GM23338 (cell line): ENCODE data around the gene TSC22D1. TPM values are rescaled to one million over a fixed set of nuclear protein-coding genes. Genes with fewer than 3 reads are reported as not detected.
A peak's percentile ranks its signal among the peaks of the same experiment; 100 is the strongest.

ENCODE experiments used
- ATAC-seq: fragments of 200-7000 bp; cut with Tn5 transposase; 3 replicates; pipeline ENCODE4 v1.9.1; 2020
- DNase-seq: peaks from one replicate; pipeline ENCODE4 v3.0.0-alpha.2; 2015; ENCODE audit warnings: low spot score
- H2AFZ ChIP-seq: fragments of 200-600 bp; sonication (generic); 2 replicates; pipeline ENCODE4 v1.8.0; 2016; ENCODE audit warnings: antibody characterized with exemption, mild to moderate bottlenecking, moderate library complexity
- H3F3A ChIP-seq: fragments of 200-600 bp; sonication (generic); replicated peaks from 2 replicates; pipeline ENCODE4 v1.8.0; 2017; ENCODE audit warnings: antibody characterized with exemption, mixed run types, low read depth
- H3K27ac ChIP-seq: fragments of 200-600 bp; sonication (generic); 2 replicates; pipeline ENCODE4 v1.6.1; 2016; ENCODE audit warnings: low read depth
- H3K27me3 ChIP-seq: fragments of 200-600 bp; sonication (generic); 2 replicates; pipeline ENCODE4 v1.8.0; 2016; ENCODE audit warnings: mild to moderate bottlenecking, mixed run types, moderate library complexity; ENCODE audit not compliant: insufficient read depth
- H3K36me3 ChIP-seq: fragments of 200-600 bp; sonication (generic); 2 replicates; pipeline ENCODE4 v1.8.0; 2016; ENCODE audit warnings: mild to moderate bottlenecking; ENCODE audit not compliant: insufficient read depth
- H3K4me1 ChIP-seq: fragments of 200-600 bp; sonication (generic); 2 replicates; pipeline ENCODE4 v1.8.0; 2016; ENCODE audit warnings: mild to moderate bottlenecking, moderate library complexity; ENCODE audit not compliant: insufficient read depth
- H3K4me2 ChIP-seq: fragments of 200-600 bp; sonication (generic); 2 replicates; pipeline ENCODE4 v1.7.1; 2017; ENCODE audit warnings: mixed run types
- H3K4me3 ChIP-seq: fragments of 200-600 bp; sonication (generic); 2 replicates; pipeline ENCODE4 v1.6.1; 2016; ENCODE audit warnings: mixed run types
- H3K79me2 ChIP-seq: fragments of 200-600 bp; sonication (generic); replicated peaks from 2 replicates; pipeline ENCODE4 v1.8.0; 2017; ENCODE audit warnings: mild to moderate bottlenecking; ENCODE audit not compliant: insufficient read depth
- H3K9me2 ChIP-seq: fragments of 200-600 bp; sonication (generic); 2 replicates; pipeline ENCODE4 v1.8.0; 2017; ENCODE audit not compliant: insufficient read depth
- H4K20me1 ChIP-seq: fragments of 200-600 bp; sonication (generic); replicated peaks from 2 replicates; pipeline ENCODE4 v1.8.0; 2017; ENCODE audit warnings: mild to moderate bottlenecking; ENCODE audit not compliant: insufficient read depth
- H3K27ac Mint-ChIP-seq: 2 replicates; pipeline ENCODE4 v1.8.0; 2020; ENCODE audit warnings: inconsistent platforms, mild to moderate bottlenecking, moderate library complexity, mixed read lengths
- H3K27me3 Mint-ChIP-seq: 3 replicates; pipeline ENCODE4 v1.8.0; 2022; ENCODE audit warnings: low read depth, mild to moderate bottlenecking, moderate library complexity, mixed read lengths, inconsistent platforms; ENCODE audit not compliant: insufficient read depth, poor library complexity
- H3K36me3 Mint-ChIP-seq: 3 replicates; pipeline ENCODE4 v1.8.0; 2021; ENCODE audit warnings: low read depth, mild to moderate bottlenecking, inconsistent platforms, moderate library complexity, mixed read lengths
- H3K4me1 Mint-ChIP-seq: 3 replicates; pipeline ENCODE4 v1.8.0; 2020; ENCODE audit warnings: mild to moderate bottlenecking, inconsistent platforms, mixed read lengths
- H3K4me3 Mint-ChIP-seq: 3 replicates; pipeline ENCODE4 v1.8.0; 2021; ENCODE audit warnings: moderate library complexity, mild to moderate bottlenecking, inconsistent platforms, mixed read lengths
- H3K9me3 Mint-ChIP-seq: 3 replicates; pipeline ENCODE4 v1.8.0; 2020; ENCODE audit warnings: moderate library complexity, mild to moderate bottlenecking, inconsistent platforms, mixed read lengths
- CREB1 ChIP-seq: fragments of 250-450 bp; sonication (Bioruptor Pico); IDR thresholded peaks from 2 replicates; pipeline ENCODE4 v1.5.0; 2020; ENCODE audit warnings: low read depth, mild to moderate bottlenecking, moderate library complexity
- ETS1 ChIP-seq: IDR thresholded peaks from 2 replicates; pipeline ENCODE4 v1.6.1; 2016; ENCODE audit warnings: antibody characterized with exemption
- EZH2 ChIP-seq: fragments of 200-600 bp; sonication (generic); IDR thresholded peaks from one replicate; pipeline ENCODE4 v1.8.0; 2017; ENCODE audit warnings: antibody characterized with exemption, mild to moderate bottlenecking, low read depth; ENCODE audit not compliant: unreplicated experiment
- JUNB ChIP-seq: IDR thresholded peaks from one replicate; pipeline ENCODE4 v1.6.1; 2016; ENCODE audit warnings: antibody characterized with exemption; ENCODE audit not compliant: unreplicated experiment
- POLR2AphosphoS5 ChIP-seq: IDR thresholded peaks from 2 replicates; pipeline ENCODE4 v1.6.1; 2016; ENCODE audit warnings: antibody characterized with exemption, low read depth
- ZNF114 ChIP-seq: fragments of 250-450 bp; sonication (Bioruptor Pico); IDR thresholded peaks from 2 replicates; pipeline ENCODE4 v1.5.0; 2020; ENCODE audit warnings: mild to moderate bottlenecking, moderate library complexity
- ZNF331 ChIP-seq: fragments of 250-450 bp; sonication (Bioruptor Pico); IDR thresholded peaks from 2 replicates; pipeline ENCODE4 v1.5.0; 2020; ENCODE audit warnings: low read depth, mild to moderate bottlenecking, moderate library complexity
- polyA plus RNA-seq: library from polyadenylated mRNA; unstranded; fragments of >200 nt; fragmentation: Nextera tagmentation; extraction: Ambion mirVana; gene quantifications from 2 replicates; pipeline ENCODE4 v1.2.1, GENCODE V29; 2016
- total RNA-seq: library from RNA; depleted of rRNA; stranded (reverse); fragments of >200 nt; shearing (Covaris generic); gene quantifications from 2 replicates; pipeline ENCODE4 v1.2.3, GENCODE V29; 2014
- TF ChIP-seq, protein P1 (sequence below): IDR thresholded peaks from one replicate; pipeline ENCODE4 v1.6.1; 2018; ENCODE audit warnings: antibody characterized with exemption; ENCODE audit not compliant: unreplicated experiment
- TF ChIP-seq, protein P2 (sequence below), 2 experiments: fragments of 200-600 bp in 1 of 2; sonication (generic) in 1 of 2; conservative IDR thresholded peaks; 2 replicates each; pipeline versions ENCODE4 v1.5.1 to v1.6.1; 2016 to 2017; ENCODE audit warnings: antibody characterized with exemption in 2 of 2, low read depth in 2 of 2, mild to moderate bottlenecking in 2 of 2, moderate library complexity in 1 of 2

The TSC22D1 gene
- total and polyA plus RNA-seq, 2 experiments from 2014 or later, result 58.5 to 114 TPM

GRCh38 chr13:44398606-44399005 is 177.5 kb downstream of the TSC22D1 start (continued):
- TF ChIP-seq, protein P1, sequence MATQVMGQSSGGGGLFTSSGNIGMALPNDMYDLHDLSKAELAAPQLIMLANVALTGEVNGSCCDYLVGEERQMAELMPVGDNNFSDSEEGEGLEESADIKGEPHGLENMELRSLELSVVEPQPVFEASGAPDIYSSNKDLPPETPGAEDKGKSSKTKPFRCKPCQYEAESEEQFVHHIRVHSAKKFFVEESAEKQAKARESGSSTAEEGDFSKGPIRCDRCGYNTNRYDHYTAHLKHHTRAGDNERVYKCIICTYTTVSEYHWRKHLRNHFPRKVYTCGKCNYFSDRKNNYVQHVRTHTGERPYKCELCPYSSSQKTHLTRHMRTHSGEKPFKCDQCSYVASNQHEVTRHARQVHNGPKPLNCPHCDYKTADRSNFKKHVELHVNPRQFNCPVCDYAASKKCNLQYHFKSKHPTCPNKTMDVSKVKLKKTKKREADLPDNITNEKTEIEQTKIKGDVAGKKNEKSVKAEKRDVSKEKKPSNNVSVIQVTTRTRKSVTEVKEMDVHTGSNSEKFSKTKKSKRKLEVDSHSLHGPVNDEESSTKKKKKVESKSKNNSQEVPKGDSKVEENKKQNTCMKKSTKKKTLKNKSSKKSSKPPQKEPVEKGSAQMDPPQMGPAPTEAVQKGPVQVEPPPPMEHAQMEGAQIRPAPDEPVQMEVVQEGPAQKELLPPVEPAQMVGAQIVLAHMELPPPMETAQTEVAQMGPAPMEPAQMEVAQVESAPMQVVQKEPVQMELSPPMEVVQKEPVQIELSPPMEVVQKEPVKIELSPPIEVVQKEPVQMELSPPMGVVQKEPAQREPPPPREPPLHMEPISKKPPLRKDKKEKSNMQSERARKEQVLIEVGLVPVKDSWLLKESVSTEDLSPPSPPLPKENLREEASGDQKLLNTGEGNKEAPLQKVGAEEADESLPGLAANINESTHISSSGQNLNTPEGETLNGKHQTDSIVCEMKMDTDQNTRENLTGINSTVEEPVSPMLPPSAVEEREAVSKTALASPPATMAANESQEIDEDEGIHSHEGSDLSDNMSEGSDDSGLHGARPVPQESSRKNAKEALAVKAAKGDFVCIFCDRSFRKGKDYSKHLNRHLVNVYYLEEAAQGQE, result no peak
- TF ChIP-seq, protein P2, sequence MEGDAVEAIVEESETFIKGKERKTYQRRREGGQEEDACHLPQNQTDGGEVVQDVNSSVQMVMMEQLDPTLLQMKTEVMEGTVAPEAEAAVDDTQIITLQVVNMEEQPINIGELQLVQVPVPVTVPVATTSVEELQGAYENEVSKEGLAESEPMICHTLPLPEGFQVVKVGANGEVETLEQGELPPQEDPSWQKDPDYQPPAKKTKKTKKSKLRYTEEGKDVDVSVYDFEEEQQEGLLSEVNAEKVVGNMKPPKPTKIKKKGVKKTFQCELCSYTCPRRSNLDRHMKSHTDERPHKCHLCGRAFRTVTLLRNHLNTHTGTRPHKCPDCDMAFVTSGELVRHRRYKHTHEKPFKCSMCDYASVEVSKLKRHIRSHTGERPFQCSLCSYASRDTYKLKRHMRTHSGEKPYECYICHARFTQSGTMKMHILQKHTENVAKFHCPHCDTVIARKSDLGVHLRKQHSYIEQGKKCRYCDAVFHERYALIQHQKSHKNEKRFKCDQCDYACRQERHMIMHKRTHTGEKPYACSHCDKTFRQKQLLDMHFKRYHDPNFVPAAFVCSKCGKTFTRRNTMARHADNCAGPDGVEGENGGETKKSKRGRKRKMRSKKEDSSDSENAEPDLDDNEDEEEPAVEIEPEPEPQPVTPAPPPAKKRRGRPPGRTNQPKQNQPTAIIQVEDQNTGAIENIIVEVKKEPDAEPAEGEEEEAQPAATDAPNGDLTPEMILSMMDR (conservative IDR thresholded peaks at IDR 0.05; ENCODE audit: low read depth in 2 of 2), result no peak
- TF ChIP-seq ETS1 (no peak), JUNB (no peak), ZNF114 (CRISPR knock-in tag) (no peak)

DNA sequence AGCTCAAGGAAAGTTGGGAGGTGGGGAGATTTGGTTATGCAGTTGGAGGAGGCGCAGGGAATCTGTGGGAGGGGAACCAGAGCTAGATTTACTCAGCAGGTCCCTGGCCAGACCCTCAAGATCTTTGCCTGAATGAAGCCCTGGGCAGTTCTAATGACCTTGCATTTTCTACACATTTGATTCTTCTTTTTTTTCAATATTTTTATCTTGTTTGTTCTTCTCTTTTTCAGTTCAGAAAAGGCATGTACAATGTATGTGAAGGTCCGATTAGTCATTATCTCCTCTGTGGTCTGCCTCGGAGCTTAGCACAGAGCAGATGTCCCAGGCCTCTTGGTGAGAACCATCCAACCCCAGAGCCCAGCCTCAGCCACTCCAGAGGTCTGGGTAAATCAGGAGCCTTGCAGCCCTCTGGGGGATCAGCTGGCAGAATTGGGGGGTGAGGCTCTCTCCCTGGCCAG is 178.3 kb downstream of the TSC22D1 start:
- ATAC-seq, result no peak
- Histone ChIP-seq H3K36me3 (no peaks in the 10 kb centered on the region), H3K9me2 (0 out of 2 replicates have a peak, but pooled peaks cover under 1% of the 10 kb centered on the region), H3K4me1 (peaks cover 20% of the 10 kb centered on the region), H2AFZ (peak overlapping the region; percentile 91; the same call in 1 of the 2 replicates), H3K4me2 (no peak overlapping the region), H3K27ac (no peak overlapping the region), H3K27me3 (no peaks in the 10 kb centered on the region), H3K4me3 (no peak overlapping the region), H4K20me1 (no peaks in the 10 kb centered on the region), H3F3A (0 out of 2 replicates have a peak, but pooled peaks cover 2% of the 10 kb centered on the region), H3K79me2 (no peaks in the 10 kb centered on the region)
- H3K27me3 Mint-ChIP-seq, result peaks cover 4% of the 10 kb centered on the region
- no peak overlapping the region for H3K4me3 Mint-ChIP-seq
- peaks cover 29% of the 10 kb centered on the region for H3K4me1 Mint-ChIP-seq
- H3K9me3 Mint-ChIP-seq, result no peaks in the 10 kb centered on the region
- H3K27ac Mint-ChIP-seq, result no peak overlapping the region
- DNase-seq, result no peak
- H3K36me3 Mint-ChIP-seq, result no peaks in the 10 kb centered on the region
- TF ChIP-seq POLR2AphosphoS5 (no peak), EZH2 (no peak), CREB1 (CRISPR knock-in tag) (no peak), ZNF114 (CRISPR knock-in tag) (no peak), ZNF331 (CRISPR knock-in tag) (no peak)
- TF ChIP-seq, protein P1, result no peak
